Astrocyte of the cerebellum (primary cell): Measurements from ENCODE around the gene MAML3.

Source experiments
- DNase-seq: peaks from one replicate; pipeline ENCODE4 v3.0.0-alpha.2; 2011; ENCODE audit warnings: low read depth
- H3K4me3 ChIP-seq: 2 replicates; pipeline ENCODE4 v1.5.1; 2011; ENCODE audit warnings: mild to moderate bottlenecking, low read depth, low read length, moderate library complexity
- CTCF ChIP-seq: IDR thresholded peaks from 2 replicates; pipeline ENCODE4 v1.5.1; 2012; ENCODE audit warnings: low read length, low read depth, moderate library complexity, mild to moderate bottlenecking; ENCODE audit errors: missing control alignments
- in situ Hi-C: cut with HindIII; loops from 2 replicates; pipeline ENCODE4 v1.10.0; 2017; ENCODE audit warnings: low sequenced_read_pairs

MAML3 gene

GRCh38 chr4:139672732-139673131 is 481.3 kb downstream of the MAML3 start:
- no peak for TF ChIP-seq CTCF
- in situ Hi-C loops = no loop called here
- no peak overlapping the region for H3K4me3 ChIP-seq
- no peak for DNase-seq

GRCh38 chr4:139672215-139672614 is 481.8 kb downstream of the MAML3 start:
- no peak for DNase-seq
- H3K4me3 ChIP-seq = no peak overlapping the region
- in situ Hi-C loops = no loop called here
- no peak for TF ChIP-seq CTCF

- no peak for DNase-seq
- in situ Hi-C loops = no loop called here
- TF ChIP-seq CTCF = no peak
- no peak overlapping the region for H3K4me3 ChIP-seq
Measured at GRCh38 chr4:139670775-139671174, 483.2 kb downstream of the MAML3 start.

GRCh38 chr4:139669890-139670289 is 484.1 kb downstream of the MAML3 start:
- H3K4me3 ChIP-seq = no peak overlapping the region
- no peak for TF ChIP-seq CTCF
- no peak for DNase-seq
- in situ Hi-C loops = no loop called here

GRCh38 chr4:139669335-139669734 is 484.6 kb downstream of the MAML3 start:
- no peak for DNase-seq
- no peak for TF ChIP-seq CTCF
- no peak overlapping the region for H3K4me3 ChIP-seq
- in situ Hi-C loops = no loop called here

- in situ Hi-C loops = no loop called here
- no peak for TF ChIP-seq CTCF
- DNase-seq = no peak
- H3K4me3 ChIP-seq = no peak overlapping the region
Measured at GRCh38 chr4:139668658-139669201, 485.3 kb downstream of the MAML3 start.

GRCh38 chr4:139668036-139668435 is 485.9 kb downstream of the MAML3 start:
- no peak for TF ChIP-seq CTCF
- in situ Hi-C loops = no loop called here
- DNase-seq = no peak

More at GRCh38 chr4:139668036-139668435, 485.9 kb downstream of the MAML3 start:
- H3K4me3 ChIP-seq = no peak overlapping the region
